Nephron (organoid): Measurements from ENCODE around the gene ZFYVE16.
"Not testable (repeated sequence)": the region's sequence is repeated elsewhere in the genome, so short reads cannot be mapped to it uniquely, and the experiment has no call there.

Experiments
- H3K27ac Mint-ChIP-seq, 3 experiments: 2 replicates each; pipeline ENCODE4 v1.8.0; 2020; ENCODE audit warnings: mixed read lengths in 3 of 3, mild to moderate bottlenecking in 2 of 3, moderate library complexity in 1 of 3
- H3K27me3 Mint-ChIP-seq: 2 replicates; pipeline ENCODE4 v1.8.0; 2021; ENCODE audit warnings: low read depth, mild to moderate bottlenecking, moderate library complexity, mixed read lengths
- H3K36me3 Mint-ChIP-seq: 2 replicates; pipeline ENCODE4 v1.8.0; 2020; ENCODE audit warnings: low read depth, mixed read lengths
- H3K4me1 Mint-ChIP-seq: 2 replicates; pipeline ENCODE4 v1.8.0; 2020; ENCODE audit warnings: mixed read lengths
- H3K4me3 Mint-ChIP-seq, 3 experiments: 2 replicates each; pipeline ENCODE4 v1.8.0; 2020; ENCODE audit warnings: mild to moderate bottlenecking in 3 of 3, mixed read lengths in 3 of 3, moderate library complexity in 2 of 3
- H3K9me3 Mint-ChIP-seq: 2 replicates; pipeline ENCODE4 v1.8.0; 2020; ENCODE audit warnings: mixed read lengths
- CTCF ChIP-seq, 3 experiments: fragments of 200-600 bp; sonication (generic); IDR thresholded peaks; one replicate each; pipeline ENCODE4 v1.5.0; 2021; ENCODE audit warnings: antibody characterized with exemption in 3 of 3; ENCODE audit not compliant: unreplicated experiment in 3 of 3

Gene ZFYVE16

GRCh38 chr5:80487829-80488721 is 80.2 kb downstream of the ZFYVE16 start, which contains the start of gene FAM151B:
FAM151B (plus strand) TSS chr5:80488100; CDS start chr5:80488124, 24 bp downstream.
- Mint-ChIP-seq H3K27ac (peak within 1 kb of the TSS; percentile 87 to 91 (median 91)), H3K36me3 (peaks cover 22% of the 10 kb centered on the region), H3K4me1 (peaks cover 4% of the 10 kb centered on the region), H3K27me3 (peaks cover 18% of the 10 kb centered on the region), H3K9me3 (peaks cover 27% of the 10 kb centered on the region), H3K4me3 (peak within 1 kb of the TSS; percentile 87 to 95 (median 92))
- TF ChIP-seq CTCF (IDR thresholded peaks at IDR 0.05; ENCODE audit: unreplicated experiment in 3 of 3), result no peak

GRCh38 chr5:80491296-80491695 is 83.4 kb downstream of the ZFYVE16 start:
- peaks cover 17% of the 10 kb centered on the region for H3K9me3 Mint-ChIP-seq
- H3K4me3 Mint-ChIP-seq, result no peak overlapping the region
- peaks cover 18% of the 10 kb centered on the region for H3K27me3 Mint-ChIP-seq
- no peak overlapping the region for H3K27ac Mint-ChIP-seq
- H3K4me1 Mint-ChIP-seq, result peaks cover 4% of the 10 kb centered on the region
- no peaks in the 10 kb centered on the region for H3K36me3 Mint-ChIP-seq
- TF ChIP-seq CTCF (IDR thresholded peaks at IDR 0.05; ENCODE audit: unreplicated experiment in 3 of 3), result no peak

GRCh38 chr5:80492741-80493140 is 84.9 kb downstream of the ZFYVE16 start:
- H3K36me3 Mint-ChIP-seq, result no peaks in the 10 kb centered on the region
- H3K4me3 Mint-ChIP-seq, result no peak overlapping the region
- H3K27ac Mint-ChIP-seq, result peak overlapping the region in 1 of 3 experiments; percentile 75
- peaks cover 4% of the 10 kb centered on the region for H3K4me1 Mint-ChIP-seq
- peaks cover 8% of the 10 kb centered on the region for H3K9me3 Mint-ChIP-seq
- no peak for TF ChIP-seq CTCF (IDR thresholded peaks at IDR 0.05; ENCODE audit: unreplicated experiment in 3 of 3)
- H3K27me3 Mint-ChIP-seq, result peaks cover 14% of the 10 kb centered on the region

- H3K4me1 Mint-ChIP-seq, H3K4me3 Mint-ChIP-seq, H3K9me3 Mint-ChIP-seq, H3K36me3 Mint-ChIP-seq: not testable (repeated sequence)
- peak overlapping the region in 1 of 3 experiments; percentile 75 for H3K27ac Mint-ChIP-seq
- H3K27me3 Mint-ChIP-seq, result peaks cover 14% of the 10 kb centered on the region
These were observed 85.6 kb downstream of the ZFYVE16 start for GRCh38 chr5:80493443-80493842.

DNA sequence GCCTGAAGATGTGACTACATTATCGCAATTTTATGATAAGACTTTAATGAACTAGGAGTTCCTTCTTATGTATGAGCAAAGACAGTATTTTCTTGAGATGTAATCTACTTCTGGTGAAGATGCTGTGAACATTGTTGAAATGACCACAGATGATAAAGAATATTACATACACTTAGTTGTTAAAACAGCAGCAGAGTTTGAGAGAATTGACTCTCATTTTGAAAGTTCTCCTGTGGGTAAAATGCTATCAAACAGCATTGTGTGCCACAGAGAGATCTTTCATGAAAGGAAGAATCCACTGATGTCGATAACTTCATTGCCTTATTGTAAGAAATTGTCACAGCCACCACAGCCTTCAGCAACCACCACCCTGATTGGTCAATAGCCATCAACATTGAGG is 88.0 kb downstream of the ZFYVE16 start:
- Mint-ChIP-seq H3K4me3 (no peak overlapping the region), H3K27ac (no peak overlapping the region)
- no peak for TF ChIP-seq CTCF (IDR thresholded peaks at IDR 0.05; ENCODE audit: unreplicated experiment in 3 of 3)

GRCh38 chr5:80502800-80503199 is 94.9 kb downstream of the ZFYVE16 start:
- H3K4me3 Mint-ChIP-seq, result no peak overlapping the region
- no peaks in the 10 kb centered on the region for H3K36me3 Mint-ChIP-seq
- H3K27me3 Mint-ChIP-seq, result no peaks in the 10 kb centered on the region
- H3K4me1 Mint-ChIP-seq, result no peaks in the 10 kb centered on the region
- TF ChIP-seq CTCF (IDR thresholded peaks at IDR 0.05; ENCODE audit: unreplicated experiment in 3 of 3), result no peak
- no peak overlapping the region for H3K27ac Mint-ChIP-seq
- H3K9me3 Mint-ChIP-seq, result no peaks in the 10 kb centered on the region

More for the DNA sequence above, 88.0 kb downstream of the ZFYVE16 start:
- no peaks in the 10 kb centered on the region for H3K4me1 Mint-ChIP-seq
- H3K36me3 Mint-ChIP-seq, result no peaks in the 10 kb centered on the region
- H3K27me3 Mint-ChIP-seq, result peaks cover 6% of the 10 kb centered on the region
- H3K9me3 Mint-ChIP-seq, result peaks cover 8% of the 10 kb centered on the region
